HG03432 (cell line): ENCODE measurements around the gene LRRIQ1.
A peak's percentile ranks its signal among the peaks of the same experiment; 100 is the strongest.

Experiments used
- ATAC-seq: cut with Tn5 transposase; IDR thresholded peaks from one replicate; pipeline ENCODE4 v1.9.1; 2021; ENCODE audit warnings: mild to moderate bottlenecking, moderate library complexity; ENCODE audit not compliant: unreplicated experiment

LRRIQ1 gene

DNA sequence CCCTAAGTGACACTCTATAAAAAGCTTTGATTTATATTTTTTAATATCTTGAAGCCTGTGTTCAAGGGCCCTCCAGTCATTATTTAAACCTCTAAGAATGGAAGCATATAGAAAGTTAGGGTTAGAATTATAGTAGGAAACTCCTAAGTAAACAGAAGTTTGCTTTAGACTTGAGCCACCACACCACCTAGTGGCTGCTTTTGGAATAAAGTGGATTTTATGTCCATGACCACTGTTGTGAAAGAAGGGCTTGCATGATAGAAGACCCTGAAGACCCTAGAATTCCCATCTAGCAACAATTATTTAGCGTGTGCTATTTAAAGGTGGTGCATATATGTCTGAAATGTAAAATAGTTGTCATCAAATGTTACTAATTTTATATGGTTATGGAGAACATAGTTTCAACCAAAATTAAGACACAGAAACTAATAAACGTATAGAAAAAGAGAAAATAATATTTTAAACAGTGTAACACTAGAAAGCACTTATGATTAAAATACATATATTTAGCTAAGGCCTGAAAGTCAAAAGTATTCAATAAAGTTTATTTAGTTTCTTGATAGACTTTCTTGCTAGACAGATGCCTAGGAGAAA lies 21.3 kb downstream of the LRRIQ1 start:
- ATAC-seq, result peak; percentile 82

DNA sequence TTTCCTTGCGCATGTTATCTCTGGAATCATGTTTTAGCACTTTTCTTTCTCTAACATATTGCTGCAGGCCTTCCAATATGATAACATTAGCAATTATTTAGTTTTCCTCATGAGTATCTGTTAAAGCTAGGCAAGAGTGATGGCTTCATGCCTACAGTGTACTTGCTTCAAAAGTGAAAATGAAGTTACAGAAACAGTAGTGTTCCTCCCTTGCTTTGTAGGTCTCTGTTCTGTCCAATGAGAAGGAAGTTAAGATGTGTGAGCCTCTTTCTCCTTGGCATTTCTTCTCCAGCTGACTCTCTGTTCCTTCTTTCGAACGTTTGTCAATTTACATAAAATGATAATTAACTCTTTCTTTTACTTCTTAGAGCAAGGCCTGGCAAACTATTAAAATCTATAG lies 22.2 kb downstream of the LRRIQ1 start:
- ATAC-seq, result no peak

DNA sequence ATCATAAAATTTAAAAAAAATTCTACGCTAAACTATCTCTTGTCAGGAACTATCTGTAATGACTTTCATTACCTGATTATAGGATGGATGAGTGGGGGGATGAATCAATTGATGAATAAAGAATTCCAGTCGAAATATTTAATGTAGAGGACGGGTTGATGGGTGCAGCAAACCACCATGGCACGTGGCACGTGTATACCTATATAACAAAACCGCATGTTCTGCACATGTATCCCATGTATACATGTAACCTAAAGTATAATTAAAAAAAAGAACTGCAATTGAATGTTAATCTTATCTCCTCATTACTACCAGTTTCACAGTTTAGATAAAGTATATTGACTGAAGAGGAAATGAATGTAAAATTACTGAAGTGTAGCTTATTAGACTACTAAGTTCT lies 23.4 kb downstream of the LRRIQ1 start:
- no peak for ATAC-seq

DNA sequence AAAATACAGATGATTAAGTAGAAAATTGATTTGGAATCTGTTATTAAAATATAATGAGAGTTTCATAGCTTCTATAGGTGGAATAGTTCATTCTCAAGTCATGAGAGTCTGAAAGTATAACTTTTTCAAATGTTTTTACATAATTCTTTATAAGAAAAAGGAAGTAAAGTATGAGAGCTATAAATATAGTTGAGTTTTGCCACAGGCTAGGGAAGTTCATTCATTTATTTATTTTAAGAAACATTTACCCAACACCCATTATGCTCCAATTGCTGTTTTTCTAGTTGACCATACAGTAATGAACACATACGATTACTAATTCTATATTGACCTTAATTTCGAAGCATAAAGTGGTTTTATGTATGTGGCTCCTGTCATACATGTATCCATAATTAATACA lies 24.8 kb downstream of the LRRIQ1 start:
- ATAC-seq, result no peak

DNA sequence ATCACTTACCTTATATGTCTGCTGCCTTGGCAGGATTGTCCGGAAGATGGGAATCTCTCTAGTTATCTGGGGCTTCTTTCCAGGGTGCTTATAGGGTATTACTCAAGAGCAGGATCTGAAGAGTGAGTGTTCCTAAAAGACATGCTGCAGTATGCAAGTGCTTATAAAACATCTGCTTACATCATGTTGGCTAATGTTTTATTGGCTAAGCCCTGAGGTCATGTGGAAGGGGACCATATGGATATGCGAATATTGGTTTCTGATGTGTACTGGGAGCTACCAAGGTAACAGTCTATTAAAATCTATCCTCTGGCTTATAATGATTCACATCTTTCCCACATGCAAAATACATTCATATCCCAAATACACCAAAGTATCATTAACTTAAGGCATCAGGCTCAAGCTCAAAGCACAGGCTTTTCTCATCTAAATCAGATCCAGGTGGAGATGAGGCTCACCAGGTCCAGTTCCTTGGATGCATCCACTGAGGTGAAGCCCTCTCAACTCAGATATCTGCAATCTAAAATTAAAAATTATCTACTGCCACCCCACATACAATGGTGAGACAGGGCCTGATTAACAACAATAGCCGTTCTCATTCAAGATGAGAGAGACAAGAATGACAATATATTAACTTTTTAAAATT lies 29.8 kb downstream of the LRRIQ1 start:
- ATAC-seq, result no peak

DNA sequence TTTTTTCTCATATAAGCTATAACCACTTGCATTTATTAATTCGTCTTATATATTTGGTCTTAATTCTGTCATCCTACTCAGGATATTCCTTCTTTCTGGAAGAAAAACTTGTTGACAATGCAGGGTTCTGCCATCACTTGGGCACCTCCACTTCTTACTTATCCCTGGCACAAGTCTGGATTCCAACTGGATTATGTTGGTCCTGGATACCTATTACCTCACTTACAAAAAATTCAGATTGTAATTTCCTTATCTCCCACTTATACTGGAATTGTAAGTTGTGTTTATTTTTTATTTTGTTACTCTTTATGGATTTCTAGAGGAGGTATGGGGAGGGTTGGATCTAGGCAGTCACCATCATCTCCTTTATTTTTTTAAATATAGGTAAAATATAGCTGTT lies 36.7 kb downstream of the LRRIQ1 start:
- ATAC-seq, result no peak

DNA sequence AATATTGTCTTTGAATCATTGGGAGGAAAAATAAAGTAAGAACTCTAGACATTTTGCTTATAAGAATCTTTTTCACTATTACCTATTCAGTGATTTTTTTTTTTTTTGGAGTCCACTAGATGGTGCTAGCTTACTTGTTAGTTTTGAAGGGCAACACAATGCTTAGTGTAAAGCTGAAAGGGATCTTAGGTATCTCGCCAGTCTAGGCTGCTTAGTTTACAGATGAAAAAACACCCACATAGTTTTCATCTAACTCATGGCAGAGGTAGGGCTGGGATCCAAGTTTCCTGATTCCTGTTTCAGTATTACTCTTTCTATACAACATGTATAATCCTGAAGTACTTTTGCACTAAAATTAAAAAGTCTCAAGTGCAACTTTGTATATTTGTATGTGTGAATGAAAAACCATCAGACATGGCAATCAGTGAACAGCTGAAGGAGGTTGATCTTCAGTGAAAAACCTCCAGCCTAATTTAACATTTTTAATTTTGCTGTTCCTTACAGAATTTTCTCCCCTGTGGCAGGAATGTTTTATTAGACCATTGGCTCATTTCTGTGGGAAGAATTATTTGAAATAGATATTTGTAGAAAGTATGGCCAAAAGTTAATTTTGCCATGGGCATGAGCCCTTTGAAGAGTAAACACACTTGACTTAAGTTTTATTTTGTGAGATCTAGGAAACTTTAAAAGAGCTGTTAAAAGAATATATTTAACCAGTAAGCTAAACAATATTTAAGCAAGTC lies 40.7 kb downstream of the LRRIQ1 start:
- peak; percentile 88 for ATAC-seq

DNA sequence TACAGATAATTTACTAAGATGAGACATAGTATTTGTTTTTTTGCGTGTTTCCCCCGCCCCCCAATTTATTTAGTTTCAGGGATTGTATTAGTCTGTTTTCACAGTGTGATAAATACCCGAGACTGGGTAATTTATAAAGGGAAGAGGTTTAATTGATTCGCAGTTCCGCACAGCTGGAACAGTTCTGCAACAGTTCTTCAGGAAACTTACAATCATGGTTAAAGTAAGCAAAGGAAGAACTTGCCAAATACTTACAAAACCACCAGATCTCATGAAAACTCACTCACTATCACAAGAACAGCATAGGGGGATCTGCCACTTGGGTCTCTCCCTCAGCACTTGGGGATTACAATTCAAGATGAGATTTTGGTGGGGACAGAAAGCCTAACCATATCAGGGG lies 48.9 kb downstream of the LRRIQ1 start:
- no peak for ATAC-seq

DNA sequence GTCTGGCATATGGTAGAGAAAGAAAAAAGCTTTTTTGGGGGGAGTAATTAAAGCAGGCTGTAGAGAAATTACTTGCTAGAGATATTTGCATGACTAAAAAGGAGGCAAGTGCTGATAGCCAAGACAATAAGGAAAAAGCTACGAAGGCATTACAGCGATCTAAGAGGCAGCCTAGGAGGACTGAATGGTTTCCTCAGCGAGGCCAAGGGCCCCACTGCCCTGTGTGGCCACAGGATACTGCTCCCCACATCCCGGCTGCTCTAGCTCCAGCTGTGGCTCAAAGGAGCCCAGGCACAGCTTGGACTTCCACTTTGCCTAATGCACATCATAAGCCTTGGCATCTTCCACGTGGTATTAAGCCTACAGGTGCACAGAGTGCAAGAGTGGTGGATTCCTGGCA lies 53.6 kb downstream of the LRRIQ1 start:
- no peak for ATAC-seq

DNA sequence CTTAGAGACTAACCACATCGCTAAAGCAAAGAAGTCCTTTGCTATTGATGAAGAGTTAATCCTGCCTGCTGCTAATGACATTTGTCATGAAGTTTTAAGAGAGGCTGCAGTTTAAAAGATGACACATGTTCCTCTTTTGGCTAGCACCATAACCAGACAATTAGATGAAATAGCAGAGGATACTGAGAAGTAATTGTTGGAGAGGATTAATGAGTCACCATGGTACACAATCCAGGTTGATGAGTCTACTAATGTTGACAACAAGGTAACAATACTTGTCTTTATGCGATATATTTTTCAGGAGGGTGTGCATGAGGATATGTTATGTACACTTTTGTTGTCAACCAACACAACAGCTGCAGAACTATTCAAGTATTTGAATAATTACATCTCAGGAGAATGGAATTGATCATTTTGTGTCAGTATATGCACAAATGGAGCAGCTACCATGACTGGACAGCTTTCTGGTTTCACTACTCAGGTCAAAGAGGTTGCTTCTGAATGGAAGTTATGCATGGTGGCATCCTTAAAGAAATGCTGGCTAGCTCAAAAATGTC lies 56.7 kb downstream of the LRRIQ1 start:
- no peak for ATAC-seq

DNA sequence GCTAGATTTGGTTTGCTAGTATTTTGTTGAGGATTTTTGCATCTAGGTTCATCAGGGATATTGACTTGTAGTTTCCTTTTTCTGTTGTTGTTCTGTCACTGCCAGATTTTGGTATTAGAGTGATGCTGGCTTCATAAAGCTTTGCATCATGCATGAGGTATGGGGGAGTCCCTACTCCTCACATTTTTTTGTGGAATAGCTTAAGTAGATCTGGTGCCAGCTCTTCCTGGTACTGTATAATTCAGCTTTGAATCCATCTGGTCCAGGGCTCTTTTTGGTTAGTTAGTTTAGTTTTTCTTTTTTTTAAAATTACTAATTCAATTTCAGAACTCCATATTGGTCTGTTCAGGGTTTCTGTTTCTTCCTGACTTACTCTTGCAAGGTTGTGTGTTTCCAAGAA lies 59.4 kb downstream of the LRRIQ1 start:
- ATAC-seq, result no peak

DNA sequence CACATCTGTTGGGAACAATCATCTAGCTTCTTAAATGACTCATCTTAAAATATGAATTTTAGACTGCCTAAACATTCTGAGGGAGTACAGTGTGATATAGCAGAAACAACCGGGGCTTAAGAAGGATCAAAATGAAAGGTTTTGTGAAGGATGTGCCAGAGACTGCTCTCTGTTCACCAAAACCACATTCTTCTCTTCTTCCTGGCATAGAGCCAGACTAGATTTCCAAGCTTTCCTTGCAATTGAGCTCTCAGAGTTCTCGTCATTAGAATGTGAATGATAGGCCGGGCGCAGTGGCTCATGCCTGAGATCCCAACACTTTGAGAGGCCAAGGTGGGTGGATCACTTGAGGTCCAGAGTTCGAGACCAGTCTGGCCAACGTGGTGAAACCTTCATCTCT lies 94.5 kb downstream of the LRRIQ1 start:
- no peak for ATAC-seq

DNA sequence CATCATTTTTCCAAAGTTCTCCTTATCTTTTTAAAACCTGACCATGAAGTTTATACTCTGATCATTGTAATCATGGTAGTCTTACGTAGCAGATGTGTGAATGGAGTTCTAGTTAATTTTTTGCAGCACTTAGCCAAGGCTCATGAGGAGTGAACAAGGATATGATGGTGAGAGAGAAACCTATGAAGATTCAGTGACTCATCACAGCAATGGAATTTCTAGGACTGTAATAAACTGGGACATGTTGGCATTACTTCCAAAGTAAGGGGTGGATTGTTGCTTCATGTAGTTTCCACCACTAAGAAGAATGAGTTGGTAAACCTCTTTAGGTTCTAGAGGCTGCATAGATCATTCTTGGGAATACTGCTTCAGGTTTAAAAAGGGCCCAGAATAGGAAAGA lies 102.7 kb downstream of the LRRIQ1 start:
- no peak for ATAC-seq

DNA sequence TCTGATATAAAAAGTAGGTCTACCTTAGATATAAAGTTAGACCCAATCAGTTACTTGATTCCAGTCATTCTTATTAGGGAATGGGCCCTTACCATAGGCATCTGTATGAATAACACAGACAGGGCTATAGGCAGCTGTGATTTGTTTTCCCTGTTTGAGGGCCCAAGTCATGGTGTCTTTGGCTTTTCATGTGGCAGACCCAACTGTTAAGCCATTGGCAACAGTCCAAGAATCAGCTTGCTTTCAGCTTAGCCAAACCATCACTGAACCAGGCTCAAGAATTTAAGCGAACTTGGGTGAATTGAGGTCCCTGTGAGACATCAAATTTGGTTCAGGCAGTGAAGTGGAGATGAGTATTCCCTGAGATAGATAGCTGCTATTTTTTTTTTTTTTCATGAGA lies 111.2 kb downstream of the LRRIQ1 start:
- no peak for ATAC-seq

DNA sequence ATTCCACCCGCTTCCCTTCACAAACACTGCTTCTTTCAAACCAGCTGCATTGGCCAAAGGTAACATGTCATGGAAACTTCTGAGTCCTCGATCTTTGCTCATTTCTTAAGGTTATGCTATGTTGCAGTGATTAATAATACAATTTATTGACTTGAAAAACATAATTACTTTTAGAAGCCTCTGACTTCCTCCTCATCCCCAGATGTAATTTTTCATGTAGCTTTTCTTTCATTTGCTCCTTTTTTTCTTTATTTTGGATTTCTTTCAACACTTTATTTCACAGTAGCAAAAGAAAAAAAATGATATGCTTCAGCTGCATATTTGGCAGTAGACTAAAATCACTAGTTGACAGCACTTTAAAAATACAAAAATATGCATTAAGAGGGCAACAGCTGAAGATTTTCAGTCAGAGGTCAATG lies 116.2 kb downstream of the LRRIQ1 start:
- ATAC-seq, result no peak

DNA sequence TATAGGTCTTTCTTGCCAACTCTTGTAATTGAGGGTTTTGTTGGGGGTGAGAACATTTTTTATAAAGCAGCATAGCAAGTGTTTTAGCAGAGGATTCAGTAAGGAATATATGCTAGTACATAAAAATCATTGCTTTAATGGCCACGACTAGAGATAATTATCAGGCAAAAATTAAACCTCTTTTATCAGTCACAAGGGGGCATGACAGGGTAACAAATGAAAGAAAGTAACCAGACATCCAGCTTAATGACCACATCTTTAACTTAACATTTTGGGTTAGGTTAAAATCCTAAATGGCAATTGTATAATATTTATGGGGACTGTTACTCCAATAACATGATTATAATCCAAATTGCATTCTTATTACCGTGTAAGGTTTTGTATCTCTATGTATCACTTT lies 119.6 kb downstream of the LRRIQ1 start:
- ATAC-seq, result no peak

DNA sequence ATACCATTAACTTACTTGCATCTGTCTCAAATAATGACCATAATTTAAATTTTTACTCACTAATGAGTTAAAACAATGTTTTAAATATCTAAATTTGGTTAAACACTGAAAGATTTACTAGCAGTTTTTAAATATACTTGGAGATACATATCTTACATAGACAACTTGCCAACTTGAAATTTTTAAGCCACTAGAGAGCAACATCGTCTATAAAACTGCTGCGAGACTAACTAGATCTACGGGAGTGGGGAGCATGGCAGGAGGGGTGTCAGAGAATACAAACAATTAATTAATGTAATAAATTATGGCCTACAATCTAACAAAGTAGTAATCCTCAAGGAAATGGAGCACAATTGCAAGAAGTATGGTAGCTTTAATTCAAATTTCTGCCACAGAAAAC lies 120.4 kb downstream of the LRRIQ1 start:
- no peak for ATAC-seq

DNA sequence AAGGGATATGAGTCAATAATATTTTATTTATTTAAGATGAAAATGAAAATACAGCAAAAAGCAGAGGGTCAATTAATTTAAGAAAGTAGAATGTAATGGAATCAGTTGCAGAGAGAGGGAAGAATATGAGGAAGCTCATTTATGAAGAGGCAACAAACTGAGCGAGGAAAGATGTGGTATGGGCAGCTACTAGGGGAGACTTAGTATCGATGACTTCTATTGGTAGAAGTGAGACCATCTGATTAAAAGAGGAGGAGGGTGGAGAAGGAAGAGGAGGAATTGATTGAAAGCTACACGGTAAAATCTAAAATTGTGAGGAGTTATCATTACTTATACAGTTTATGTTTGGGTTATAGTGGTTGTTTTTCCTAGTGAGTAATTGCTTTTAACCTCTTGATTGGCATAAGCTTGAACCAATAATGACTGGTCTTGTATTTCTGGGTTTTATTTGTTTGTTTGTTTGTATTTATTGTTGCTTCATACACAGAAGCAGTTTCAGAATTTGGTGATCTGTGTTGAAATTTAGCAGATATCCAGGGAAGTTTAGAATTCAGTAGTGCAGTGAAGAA lies 121.0 kb downstream of the LRRIQ1 start:
- ATAC-seq, result no peak

DNA sequence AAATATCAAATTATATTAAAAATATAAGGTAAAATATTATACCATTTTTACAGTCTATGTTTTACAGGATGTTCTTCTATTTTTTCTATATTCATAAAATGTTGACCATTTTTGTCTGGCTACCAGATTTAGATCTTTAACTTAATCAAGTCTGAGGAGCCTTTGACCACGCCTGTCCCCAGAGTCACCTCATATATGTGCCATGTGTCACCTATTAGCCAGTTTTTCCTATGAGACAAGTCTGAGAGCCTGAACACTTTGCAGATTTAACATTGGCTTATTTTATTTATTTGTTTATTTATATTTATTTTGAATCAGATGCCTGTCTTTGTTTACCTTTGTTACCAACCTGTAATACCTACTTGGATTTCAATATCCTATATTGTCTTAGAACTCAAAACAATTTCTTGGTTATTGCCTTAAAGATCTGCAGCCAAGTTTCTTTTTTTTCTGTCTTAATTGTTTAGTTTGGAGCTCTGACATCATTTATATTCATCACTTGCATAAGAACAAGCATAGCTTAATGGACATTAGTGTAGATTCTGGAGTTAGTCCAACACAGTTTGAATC lies 127.7 kb downstream of the LRRIQ1 start:
- no peak for ATAC-seq

DNA sequence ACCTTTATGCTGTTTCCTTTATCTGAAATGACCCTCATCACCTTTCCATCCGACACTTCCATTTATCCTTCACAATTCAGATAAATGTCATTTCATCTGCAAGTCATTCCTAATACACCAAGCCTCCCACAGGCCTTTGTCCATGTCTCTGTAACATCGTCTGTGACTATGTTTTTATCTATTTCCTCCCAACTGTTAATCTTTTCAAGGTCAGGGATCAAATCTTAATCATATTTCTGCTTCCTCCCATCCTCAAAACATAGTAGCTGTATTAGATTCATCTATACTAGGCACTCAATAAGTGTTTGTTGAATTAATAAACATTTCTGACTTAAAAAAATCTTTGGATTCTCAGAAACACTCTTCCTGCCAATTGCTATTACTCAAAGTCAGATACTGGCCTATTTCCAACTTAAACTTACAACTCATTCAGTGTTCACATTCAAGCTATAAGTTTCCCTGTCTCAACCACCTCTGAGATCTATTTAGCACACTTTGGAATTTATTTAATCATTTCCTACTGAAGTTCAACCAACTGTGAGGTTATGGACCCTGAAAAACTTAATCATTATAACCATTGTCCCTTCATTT lies 143.6 kb downstream of the LRRIQ1 start:
- ATAC-seq, result no peak

DNA sequence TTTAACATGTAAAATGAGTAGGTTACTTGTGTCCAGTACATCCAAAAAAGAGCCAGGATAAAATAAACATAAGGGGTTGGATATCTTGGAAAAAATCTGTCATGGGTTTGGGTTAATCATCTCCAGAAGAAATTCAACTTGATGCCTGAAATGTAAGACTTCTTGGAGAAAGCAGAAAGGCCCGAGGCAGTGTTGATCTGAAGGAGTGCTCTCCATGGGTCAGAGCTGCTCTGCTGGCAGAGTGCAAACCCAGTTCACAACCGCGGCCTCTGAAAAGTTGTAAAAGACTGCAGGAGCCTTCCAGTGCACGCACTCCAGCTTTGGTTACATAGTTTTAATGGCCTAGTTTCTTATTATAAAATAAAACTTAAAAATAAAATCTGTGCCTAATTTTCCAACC lies 146.5 kb downstream of the LRRIQ1 start:
- no peak for ATAC-seq
